ENCODE results near the gene SMC6. TPM values are rescaled to one million over a fixed set of nuclear protein-coding genes. Genes with fewer than 3 reads are reported as not detected.

SMC6 gene
- total and polyA plus RNA-seq, 9 donors: 33.9 to 49.0 (median 38.3) TPM

DNA sequence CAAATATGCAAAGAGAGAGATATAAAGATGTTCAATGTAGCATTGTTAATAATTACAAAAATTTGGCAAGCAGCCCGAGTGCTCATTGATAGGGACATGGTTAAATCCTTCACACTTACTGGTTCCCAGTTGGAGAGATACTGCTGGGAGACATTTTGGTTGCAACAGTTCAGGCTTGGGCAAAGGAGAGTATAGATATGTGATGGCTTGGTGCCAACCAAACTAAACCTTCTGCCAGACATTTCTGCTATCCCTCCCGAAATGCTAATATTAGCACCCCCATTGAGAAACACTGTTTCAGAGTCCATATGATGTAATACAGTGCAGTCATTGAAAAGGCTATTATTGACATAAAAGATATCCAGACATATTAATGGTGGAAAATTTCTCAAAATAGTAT is 11.8 kb upstream of the SMC6 start:
- no peak for DNase-seq
- Histone ChIP-seq H3K27ac (ENCODE audit: low read length) (no peak overlapping the region), H3K4me1 (ENCODE audit: control insufficient read depth, insufficient read depth, low read length) (no peaks in the 10 kb centered on the region), H3K36me3 (ENCODE audit: control insufficient read depth, insufficient read depth, low read length) (peaks cover 4% of the 10 kb centered on the region), H3K27me3 (ENCODE audit: control insufficient read depth, insufficient read depth, low read length) (no peaks in the 10 kb centered on the region), H3K4me3 (ENCODE audit: low read length) (no peak overlapping the region), H3K9me3 (replicated peaks; ENCODE audit: control insufficient read depth, low read depth, low read length) (no peaks in the 10 kb centered on the region)
- WGBS (ENCODE audit: insufficient coverage): no CpG with 5 or more reads among the region's 2 CpGs

DNA sequence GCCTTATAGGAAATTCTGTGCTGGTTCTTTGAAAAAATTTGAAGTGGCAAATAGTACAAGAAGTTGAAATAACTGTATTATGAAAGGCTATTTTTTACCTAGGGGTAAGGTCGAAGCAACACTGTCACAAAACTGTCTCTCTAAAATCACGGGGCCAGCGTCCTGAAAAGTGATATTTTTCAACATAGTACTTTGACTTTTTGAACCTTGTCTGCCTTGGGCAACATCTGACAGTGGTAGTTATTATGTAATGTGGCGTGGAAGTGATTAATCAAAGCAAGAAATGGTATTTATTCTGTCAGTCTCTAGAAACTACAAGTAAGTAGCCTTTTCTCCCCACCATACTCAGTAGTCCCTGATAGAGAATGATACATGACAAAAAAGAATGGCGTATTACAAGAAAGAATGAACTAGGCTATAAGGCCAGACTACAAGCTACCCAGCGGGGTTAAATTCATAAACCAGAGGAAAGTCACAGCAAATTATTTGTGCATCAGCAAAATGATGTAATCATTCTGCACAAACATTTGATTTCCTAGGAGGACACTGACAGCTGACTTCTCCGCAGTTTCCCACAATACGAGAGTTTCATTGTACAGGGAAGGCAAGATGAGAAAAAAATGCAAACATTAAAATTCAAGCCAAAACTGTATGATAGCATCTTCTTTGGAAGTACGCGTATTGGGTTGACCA is 10.2 kb upstream of the SMC6 start:
- no peak overlapping the region for H3K4me3 ChIP-seq (ENCODE audit: low read length)
- H3K4me1 ChIP-seq (ENCODE audit: control insufficient read depth, insufficient read depth, low read length): no peaks in the 10 kb centered on the region
- no peak overlapping the region for H3K27ac ChIP-seq (ENCODE audit: low read length)
- 80% methylated on average over 2 of the region's 10 CpGs for WGBS (ENCODE audit: insufficient coverage)
- H3K36me3 ChIP-seq (ENCODE audit: control insufficient read depth, insufficient read depth, low read length): peaks cover 2% of the 10 kb centered on the region
- no peaks in the 10 kb centered on the region for H3K27me3 ChIP-seq (ENCODE audit: control insufficient read depth, insufficient read depth, low read length)
- peak; percentile 22 for DNase-seq
- no peaks in the 10 kb centered on the region for H3K9me3 ChIP-seq (replicated peaks; ENCODE audit: control insufficient read depth, low read depth, low read length)

DNA sequence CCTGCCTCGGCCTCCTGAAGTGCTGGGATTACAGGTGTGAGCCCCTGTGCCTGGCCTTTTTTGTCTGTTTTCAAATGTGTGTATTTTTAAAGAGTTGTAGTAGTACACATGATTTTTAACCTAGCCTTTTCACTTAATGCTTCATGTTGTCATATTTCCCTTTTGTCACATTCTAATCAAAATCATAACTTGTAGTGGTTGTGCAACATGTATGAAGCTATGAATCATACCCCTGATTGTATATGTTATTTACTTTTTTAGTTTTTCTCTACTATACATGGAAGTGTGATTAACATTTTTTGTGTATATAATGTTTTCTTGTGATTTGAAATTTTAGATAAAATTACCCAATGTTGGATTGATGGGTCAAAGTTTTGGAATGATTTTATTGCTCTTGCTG is 8.8 kb upstream of the SMC6 start:
- WGBS (ENCODE audit: insufficient coverage): 100% methylated on average over 1 of the region's 1 CpG
- no peak for DNase-seq
- Histone ChIP-seq H3K4me3 (ENCODE audit: low read length) (no peak overlapping the region), H3K4me1 (ENCODE audit: control insufficient read depth, insufficient read depth, low read length) (no peaks in the 10 kb centered on the region), H3K27me3 (ENCODE audit: control insufficient read depth, insufficient read depth, low read length) (no peaks in the 10 kb centered on the region), H3K27ac (ENCODE audit: low read length) (no peak overlapping the region), H3K36me3 (ENCODE audit: control insufficient read depth, insufficient read depth, low read length) (peaks cover 2% of the 10 kb centered on the region), H3K9me3 (replicated peaks; ENCODE audit: control insufficient read depth, low read depth, low read length) (no peaks in the 10 kb centered on the region)

DNA sequence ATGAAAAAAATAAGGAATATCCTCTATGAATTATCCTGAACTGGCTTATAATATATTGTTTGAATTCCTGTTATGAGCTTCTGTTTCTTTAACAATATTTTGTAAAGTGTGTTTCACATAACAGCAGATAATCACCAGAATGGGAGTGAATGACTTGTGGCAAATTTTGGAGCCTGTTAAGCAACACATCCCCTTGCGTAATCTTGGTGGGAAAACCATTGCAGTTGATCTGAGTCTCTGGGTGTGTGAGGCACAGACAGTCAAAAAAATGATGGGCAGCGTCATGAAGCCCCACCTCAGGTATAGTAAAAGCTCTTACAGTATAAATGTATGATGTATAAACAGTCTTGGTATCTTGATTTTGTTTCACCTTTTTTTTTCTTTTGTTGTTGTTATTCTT is 6.2 kb upstream of the SMC6 start:
- H3K36me3 ChIP-seq (ENCODE audit: control insufficient read depth, insufficient read depth, low read length): no peaks in the 10 kb centered on the region
- no peaks in the 10 kb centered on the region for H3K27me3 ChIP-seq (ENCODE audit: control insufficient read depth, insufficient read depth, low read length)
- no peaks in the 10 kb centered on the region for H3K9me3 ChIP-seq (replicated peaks; ENCODE audit: control insufficient read depth, low read depth, low read length)
- no peak overlapping the region for H3K27ac ChIP-seq (ENCODE audit: low read length)
- no peak for DNase-seq
- no peak overlapping the region for H3K4me3 ChIP-seq (ENCODE audit: low read length)
- no peaks in the 10 kb centered on the region for H3K4me1 ChIP-seq (ENCODE audit: control insufficient read depth, insufficient read depth, low read length)
- WGBS (ENCODE audit: insufficient coverage): 100% methylated on average over 1 of the region's 2 CpGs

DNA sequence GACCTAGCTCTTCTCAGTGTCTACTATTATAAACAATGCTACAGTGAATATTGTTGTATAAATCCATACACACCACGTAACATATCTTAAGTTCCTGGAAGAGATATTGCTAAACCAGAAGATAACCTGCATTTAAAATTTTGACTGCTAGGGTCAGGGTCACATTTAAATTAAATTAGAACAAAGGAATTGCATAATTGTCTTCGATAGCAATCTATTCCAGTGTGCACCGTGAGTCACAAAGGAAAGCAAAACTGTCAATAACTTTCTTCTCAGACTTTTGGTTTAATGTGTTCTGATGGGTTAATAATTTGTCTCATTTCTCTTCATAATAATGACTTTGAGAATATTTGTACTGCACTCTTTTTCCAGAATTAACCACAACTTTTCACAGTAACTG is 4.5 kb upstream of the SMC6 start:
- Histone ChIP-seq H3K36me3 (ENCODE audit: control insufficient read depth, insufficient read depth, low read length) (no peaks in the 10 kb centered on the region), H3K4me1 (ENCODE audit: control insufficient read depth, insufficient read depth, low read length) (peaks cover 6% of the 10 kb centered on the region), H3K4me3 (ENCODE audit: low read length) (no peak overlapping the region), H3K27ac (ENCODE audit: low read length) (no peak overlapping the region), H3K27me3 (ENCODE audit: control insufficient read depth, insufficient read depth, low read length) (no peaks in the 10 kb centered on the region), H3K9me3 (replicated peaks; ENCODE audit: control insufficient read depth, low read depth, low read length) (no peaks in the 10 kb centered on the region)
- no CpG with 5 or more reads among the region's 3 CpGs for WGBS (ENCODE audit: insufficient coverage)
- no peak for DNase-seq

DNA sequence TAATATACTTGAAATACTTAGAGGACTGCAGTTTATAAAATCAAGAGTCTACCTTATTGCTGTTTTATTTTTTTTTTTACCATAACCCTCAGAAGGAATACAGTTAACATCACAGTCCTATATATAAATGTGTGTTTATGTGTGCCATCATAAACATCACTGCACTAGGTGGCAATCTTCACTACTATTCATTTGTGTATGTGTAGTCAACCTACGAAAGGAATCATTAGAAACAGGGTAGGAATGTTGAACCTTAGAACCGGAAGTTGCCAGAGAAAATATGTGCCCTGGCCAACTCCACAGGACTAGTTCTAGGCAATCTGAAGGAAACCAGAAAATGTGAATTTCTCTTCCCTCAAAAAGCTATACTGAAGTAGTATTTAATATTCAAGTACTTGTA is 3.7 kb upstream of the SMC6 start:
- H3K4me1 ChIP-seq (ENCODE audit: control insufficient read depth, insufficient read depth, low read length): peaks cover 6% of the 10 kb centered on the region
- H3K36me3 ChIP-seq (ENCODE audit: control insufficient read depth, insufficient read depth, low read length): no peaks in the 10 kb centered on the region
- no peak for DNase-seq
- H3K27ac ChIP-seq (ENCODE audit: low read length): no peak overlapping the region
- H3K27me3 ChIP-seq (ENCODE audit: control insufficient read depth, insufficient read depth, low read length): no peaks in the 10 kb centered on the region
- no peak overlapping the region for H3K4me3 ChIP-seq (ENCODE audit: low read length)
- no peaks in the 10 kb centered on the region for H3K9me3 ChIP-seq (replicated peaks; ENCODE audit: control insufficient read depth, low read depth, low read length)
- no CpG with 5 or more reads among the region's 2 CpGs for WGBS (ENCODE audit: insufficient coverage)

DNA sequence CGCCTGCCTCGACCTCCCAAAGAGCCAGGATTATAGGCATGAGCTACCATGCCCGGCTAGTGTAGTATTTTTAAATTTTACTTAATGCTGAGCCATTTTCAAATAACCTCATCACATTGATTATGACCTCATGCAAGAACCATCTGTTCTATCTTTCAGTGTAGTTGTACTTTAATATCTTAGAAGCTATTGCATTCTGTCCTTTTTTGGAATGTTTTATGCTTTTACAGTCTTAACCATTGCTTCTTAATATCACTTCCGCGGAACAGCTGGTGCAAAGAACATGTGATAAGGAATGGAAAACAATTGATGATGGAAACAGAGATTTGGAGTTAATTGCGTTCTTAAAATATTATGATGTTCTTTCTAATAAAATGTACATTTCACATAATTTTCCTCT is 3.1 kb upstream of the SMC6 start:
- WGBS (ENCODE audit: insufficient coverage): no CpG with 5 or more reads among the region's 6 CpGs
- no peak overlapping the region for H3K27ac ChIP-seq (ENCODE audit: low read length)
- peaks cover 6% of the 10 kb centered on the region for H3K4me1 ChIP-seq (ENCODE audit: control insufficient read depth, insufficient read depth, low read length)
- no peak for DNase-seq
- H3K4me3 ChIP-seq (ENCODE audit: low read length): no peak overlapping the region
- no peaks in the 10 kb centered on the region for H3K9me3 ChIP-seq (replicated peaks; ENCODE audit: control insufficient read depth, low read depth, low read length)
- no peaks in the 10 kb centered on the region for H3K27me3 ChIP-seq (ENCODE audit: control insufficient read depth, insufficient read depth, low read length)
- no peaks in the 10 kb centered on the region for H3K36me3 ChIP-seq (ENCODE audit: control insufficient read depth, insufficient read depth, low read length)

DNA sequence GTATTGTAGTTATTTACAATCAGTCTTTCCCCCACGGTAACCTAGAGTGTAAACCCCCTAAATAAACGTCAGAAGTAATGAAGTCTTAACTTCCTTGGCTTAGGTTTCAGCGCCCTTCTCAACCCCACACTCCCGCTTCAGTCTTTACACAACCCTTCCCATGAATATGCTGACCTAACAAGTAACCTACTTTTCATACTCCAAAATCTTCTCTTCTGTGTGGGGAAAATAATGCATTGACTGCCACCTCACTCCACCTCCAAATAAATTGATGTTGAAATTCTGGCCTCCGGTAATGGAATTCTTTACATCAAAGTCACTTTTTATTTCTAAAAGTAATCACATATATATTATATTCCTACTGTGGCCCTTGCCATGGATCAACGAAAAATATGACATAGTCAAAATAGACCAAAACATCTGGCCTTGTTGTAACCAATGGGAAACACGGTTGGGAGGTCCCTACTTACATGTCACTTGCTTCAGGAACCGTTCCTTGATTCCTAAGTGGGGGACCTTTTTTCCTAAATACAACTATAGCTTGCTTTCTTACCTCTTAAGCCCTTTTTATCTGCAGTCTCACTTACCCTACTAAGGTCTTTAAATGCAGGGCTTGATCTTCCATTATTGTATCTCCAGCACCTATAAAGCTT is 1.3 kb upstream of the SMC6 start:
- no peak for DNase-seq
- H3K27ac ChIP-seq (ENCODE audit: low read length): peak overlapping the region; percentile 98
- 0% methylated on average over 3 of the region's 8 CpGs for WGBS (ENCODE audit: insufficient coverage)
- H3K4me3 ChIP-seq (ENCODE audit: low read length): peak overlapping the region; percentile 85
- H3K27me3 ChIP-seq (ENCODE audit: control insufficient read depth, insufficient read depth, low read length): no peaks in the 10 kb centered on the region
- H3K9me3 ChIP-seq (replicated peaks; ENCODE audit: control insufficient read depth, low read depth, low read length): no peaks in the 10 kb centered on the region
- H3K4me1 ChIP-seq (ENCODE audit: control insufficient read depth, insufficient read depth, low read length): peaks cover 6% of the 10 kb centered on the region
- no peaks in the 10 kb centered on the region for H3K36me3 ChIP-seq (ENCODE audit: control insufficient read depth, insufficient read depth, low read length)

DNA sequence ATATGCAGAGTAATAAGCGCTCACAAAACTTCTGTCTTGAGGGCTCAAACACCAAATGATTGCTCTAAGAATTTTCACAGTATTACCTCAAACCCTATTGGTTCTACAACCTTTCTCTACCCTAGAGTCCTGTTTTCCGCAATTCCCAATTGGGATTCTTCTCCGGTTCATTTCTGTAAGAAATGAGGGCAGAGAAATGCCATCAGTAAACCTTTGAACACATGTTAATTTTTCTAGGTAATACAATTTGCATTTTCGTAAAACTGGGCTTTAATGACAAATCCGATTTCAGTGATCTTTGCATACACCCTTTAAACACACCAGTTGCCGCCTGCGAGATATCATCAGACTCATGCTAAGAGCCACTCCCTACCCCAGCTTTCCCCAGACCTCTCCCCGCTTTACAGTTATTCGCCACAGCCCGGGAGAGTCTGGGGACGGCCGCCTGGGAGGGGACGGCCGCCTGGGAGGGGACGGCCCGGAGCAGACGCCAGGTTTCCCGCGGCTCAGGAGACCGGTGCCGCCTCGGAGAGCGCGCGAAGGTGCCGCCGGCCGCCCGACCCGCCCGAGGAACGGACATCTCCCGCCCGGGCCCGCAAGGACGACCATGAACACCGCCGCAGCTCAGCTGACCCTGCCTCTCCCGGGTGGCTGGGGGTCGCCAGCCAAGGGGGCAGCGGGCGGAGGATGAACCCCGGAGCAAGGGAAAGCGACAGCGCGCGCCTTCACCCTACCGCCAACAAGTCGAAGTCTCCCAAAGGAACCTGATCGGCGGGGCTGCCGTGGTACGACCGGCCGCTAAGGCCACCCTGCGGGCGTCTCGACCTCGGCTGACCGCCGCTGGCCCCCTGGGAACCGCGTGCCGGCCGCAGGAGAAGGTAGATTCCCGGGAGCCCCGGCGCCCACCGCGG is 463 bp downstream of the SMC6 start:
- Histone ChIP-seq H3K27me3 (ENCODE audit: control insufficient read depth, insufficient read depth, low read length) (no peaks in the 10 kb centered on the region), H3K4me3 (ENCODE audit: low read length) (peak overlapping the region; percentile 85), H3K27ac (ENCODE audit: low read length) (peak overlapping the region; percentile 98), H3K36me3 (ENCODE audit: control insufficient read depth, insufficient read depth, low read length) (no peaks in the 10 kb centered on the region), H3K9me3 (replicated peaks; ENCODE audit: control insufficient read depth, low read depth, low read length) (no peaks in the 10 kb centered on the region), H3K4me1 (ENCODE audit: control insufficient read depth, insufficient read depth, low read length) (peaks cover 6% of the 10 kb centered on the region)
- peak; percentile 62 for DNase-seq
- WGBS (ENCODE audit: insufficient coverage): under 1% methylated on average over 65 of the region's 70 CpGs

DNA sequence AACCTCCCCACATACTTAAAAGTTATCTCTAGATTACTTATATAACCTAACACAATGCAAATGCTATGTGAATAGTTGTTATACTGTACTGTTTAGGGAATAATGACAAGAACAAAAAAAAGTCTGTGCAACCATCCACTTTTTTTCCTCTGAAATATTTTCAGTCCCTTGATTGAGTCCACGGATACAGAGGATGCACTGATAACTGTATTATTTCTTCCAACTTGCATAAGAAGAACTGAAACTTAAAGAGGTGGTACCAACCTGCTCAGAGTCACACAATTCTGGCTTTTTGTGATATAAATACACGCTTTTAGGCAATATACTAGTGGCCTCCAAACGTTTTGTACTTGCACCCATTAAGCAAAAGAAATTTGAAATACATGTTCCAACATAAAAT is 1.4 kb downstream of the SMC6 start:
- peaks cover 3% of the 10 kb centered on the region for H3K36me3 ChIP-seq (ENCODE audit: control insufficient read depth, insufficient read depth, low read length)
- no peaks in the 10 kb centered on the region for H3K27me3 ChIP-seq (ENCODE audit: control insufficient read depth, insufficient read depth, low read length)
- no peak overlapping the region for H3K27ac ChIP-seq (ENCODE audit: low read length)
- no peak for DNase-seq
- H3K4me1 ChIP-seq (ENCODE audit: control insufficient read depth, insufficient read depth, low read length): peaks cover 6% of the 10 kb centered on the region
- H3K4me3 ChIP-seq (ENCODE audit: low read length): peak overlapping the region; percentile 85
- WGBS (ENCODE audit: insufficient coverage): no CpG with 5 or more reads among the region's 3 CpGs
- H3K9me3 ChIP-seq (replicated peaks; ENCODE audit: control insufficient read depth, low read depth, low read length): no peaks in the 10 kb centered on the region
